DMS153 treated with DMSO at 0.1 percent for 48 hours (cell line): ENCODE results near the gene RSBN1L.
"Not testable (repeated sequence)": the region's sequence is repeated elsewhere in the genome, so short reads cannot be mapped to it uniquely, and the experiment has no call there.

Source experiments
- DNase-seq: peaks from one replicate; lab custom pipeline; 2025; ENCODE audit not compliant: unreplicated experiment; lab: John Stamatoyannopoulos, UW

The RSBN1L gene

DNA sequence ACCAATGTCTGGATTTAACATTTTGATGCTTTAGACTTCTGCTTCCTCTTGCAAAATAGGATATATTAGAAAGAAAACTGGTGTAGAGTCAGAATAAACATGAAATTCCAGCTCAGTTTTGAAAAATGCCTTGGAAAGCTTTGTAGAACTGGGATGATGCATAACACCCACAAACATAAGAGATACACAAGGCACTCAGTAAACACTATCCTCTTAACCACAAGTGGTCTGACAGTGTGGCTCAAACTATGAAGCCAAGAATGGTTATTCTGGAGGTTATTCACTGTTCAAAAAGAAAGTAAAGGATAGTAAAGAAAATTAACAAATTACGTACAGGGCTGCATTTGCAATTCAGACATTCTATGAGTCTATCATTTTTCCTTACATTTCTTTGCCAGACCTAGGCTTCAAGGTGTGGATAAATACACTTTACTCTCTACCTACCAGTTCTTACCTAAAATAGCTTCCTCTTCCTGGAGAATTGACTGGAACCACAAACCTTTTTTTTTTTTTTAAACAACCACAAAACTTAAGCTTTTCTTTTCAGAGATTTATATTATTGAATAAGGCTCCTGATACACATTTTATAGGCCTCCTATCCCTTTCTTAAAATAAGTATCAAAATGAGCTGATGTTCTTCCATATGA, 9.0 kb upstream of the RSBN1L start:
- DNase-seq: no peak

DNA sequence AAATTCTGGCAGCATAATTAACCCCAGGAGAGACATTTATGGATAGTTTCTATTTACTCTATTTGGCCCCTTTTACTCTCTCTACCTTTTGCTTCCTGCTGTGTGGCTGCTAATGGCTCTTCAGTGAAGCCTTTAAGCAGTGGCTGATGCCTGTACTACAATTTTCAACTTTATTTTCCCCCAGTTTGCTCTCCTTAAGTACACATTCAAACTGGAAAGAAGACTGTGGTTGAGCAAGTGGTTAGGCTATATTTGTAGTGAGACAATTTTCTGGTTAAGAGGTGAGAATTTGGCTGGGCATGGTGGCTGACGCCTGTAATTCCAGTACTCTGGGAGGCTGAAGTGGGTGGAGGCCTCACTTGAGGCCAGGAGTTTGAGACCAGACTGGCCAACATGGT, 8.5 kb upstream of the RSBN1L start:
- DNase-seq: no peak

DNA sequence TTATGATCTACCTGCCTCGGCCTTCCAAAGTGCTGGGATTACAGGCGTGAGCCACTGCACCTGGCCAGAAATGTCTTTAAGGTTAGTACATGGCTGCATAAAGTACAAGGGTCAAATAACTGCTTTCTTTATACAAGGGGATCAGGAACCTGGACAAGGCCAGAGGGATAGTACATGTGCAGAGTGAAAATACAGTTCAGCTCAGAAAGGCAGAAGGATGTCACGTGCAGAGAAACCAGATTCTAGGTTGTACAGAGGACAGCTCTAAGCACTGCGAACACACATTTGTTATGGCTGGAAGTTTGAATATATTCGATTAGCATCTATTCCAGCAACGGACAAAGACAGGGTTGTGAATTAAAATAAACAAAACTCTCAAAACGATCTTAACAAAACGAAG, 6.0 kb upstream of the RSBN1L start:
- DNase-seq: no peak

DNA sequence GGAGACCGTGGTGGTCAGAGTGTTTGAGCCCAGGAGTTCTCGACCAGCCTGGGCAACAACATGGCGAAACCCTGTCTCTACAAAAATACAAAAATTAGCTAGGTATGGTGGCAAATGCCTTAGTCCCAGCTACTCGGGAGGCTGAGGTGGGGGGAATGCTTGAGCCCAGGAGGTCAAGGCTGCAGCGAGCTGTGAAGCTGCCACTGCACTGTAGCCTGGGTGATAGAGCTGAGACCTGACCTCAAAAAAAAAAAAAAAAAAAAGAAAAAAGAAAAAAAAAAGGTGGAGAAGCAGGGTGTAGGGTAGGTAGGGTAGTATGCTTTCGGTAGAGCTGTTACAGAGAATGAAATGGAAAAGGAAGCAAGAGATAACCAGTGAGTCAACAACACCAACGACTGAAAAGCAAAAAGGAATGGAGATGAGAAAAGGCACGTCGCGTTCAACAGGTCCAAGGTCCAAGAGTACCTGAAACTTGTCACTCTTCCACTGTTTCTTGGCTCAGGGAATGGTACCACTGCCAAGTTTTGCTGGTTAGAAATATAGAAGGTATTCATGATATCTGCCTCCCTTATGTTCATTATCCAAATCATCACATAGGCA, 4.3 kb upstream of the RSBN1L start:
- DNase-seq: no peak

DNA sequence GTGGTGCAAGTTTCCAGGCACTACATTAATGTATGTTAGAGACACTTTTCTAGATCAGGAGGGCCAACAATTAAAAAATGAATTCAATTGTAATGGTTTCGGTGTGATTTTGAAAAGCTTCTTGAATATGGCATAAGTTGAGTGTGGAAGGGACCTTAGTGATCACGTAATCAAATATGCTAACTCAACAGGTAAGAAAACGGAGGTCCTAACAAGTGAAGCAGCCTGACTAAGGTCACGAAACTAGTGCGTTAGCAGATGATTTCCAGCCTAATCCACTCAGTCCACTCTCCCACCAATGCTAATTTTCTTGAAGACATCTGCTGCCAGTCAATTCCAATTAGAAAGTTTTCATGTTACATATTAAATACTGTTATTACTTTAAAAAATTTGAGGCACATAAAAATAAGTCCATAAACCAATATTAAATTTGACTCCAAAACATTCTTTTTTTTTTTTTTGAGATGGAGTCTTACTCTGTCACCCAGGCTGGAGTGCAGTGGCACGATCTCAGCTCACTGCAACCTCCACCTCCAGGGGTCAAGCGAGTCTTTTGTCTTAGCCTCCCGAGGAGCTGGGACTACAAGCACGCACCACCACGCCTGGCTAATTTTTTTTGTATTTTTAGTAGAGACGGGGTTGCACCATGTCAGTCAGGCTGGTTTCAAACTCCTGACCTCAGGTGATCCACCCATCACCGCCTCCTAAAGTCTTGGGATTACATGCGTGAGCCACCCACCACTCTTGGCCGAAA, 2.3 kb upstream of the RSBN1L start:
- DNase-seq: no peak

DNA sequence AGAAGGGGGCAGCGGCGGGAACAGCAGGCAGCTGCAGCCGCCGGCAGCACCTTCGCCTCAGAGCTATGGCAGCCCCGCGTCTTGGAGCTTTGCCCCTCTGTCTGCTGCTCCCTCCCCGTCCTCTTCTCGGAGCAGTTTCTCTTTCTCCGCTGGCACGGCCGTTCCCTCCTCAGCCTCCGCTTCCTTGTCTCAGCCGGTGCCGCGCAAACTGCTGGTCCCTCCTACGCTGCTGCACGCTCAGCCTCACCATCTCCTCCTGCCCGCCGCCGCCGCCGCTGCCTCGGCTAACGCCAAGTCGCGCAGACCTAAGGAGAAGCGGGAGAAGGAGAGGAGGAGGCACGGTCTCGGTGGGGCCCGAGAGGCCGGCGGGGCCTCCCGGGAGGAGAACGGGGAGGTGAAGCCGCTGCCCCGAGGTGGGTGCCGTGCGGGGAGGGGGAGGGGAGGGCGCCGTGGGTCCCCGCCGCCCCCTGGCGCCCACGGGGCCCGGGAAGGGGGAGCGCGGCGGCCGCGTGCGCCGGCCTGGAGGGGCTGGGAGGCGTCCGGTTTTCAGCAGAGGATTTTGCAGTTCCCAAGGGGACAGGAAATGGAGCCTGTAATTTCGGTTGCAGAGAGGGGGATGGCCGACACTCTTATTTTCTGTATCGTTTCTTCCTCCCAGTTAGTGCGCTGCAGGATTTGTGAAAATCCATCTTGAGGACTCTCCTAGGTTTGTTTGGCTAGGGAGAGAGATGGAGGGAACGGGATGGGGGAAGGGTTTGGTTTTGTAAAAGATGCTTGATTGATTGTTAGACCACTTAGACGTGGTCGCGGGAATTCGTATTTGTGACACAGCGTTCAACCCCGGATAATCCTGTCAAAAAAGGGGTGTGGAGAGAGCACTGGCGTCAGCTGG, 630 bp downstream of the RSBN1L start:
- DNase-seq: peak; percentile 60

DNA sequence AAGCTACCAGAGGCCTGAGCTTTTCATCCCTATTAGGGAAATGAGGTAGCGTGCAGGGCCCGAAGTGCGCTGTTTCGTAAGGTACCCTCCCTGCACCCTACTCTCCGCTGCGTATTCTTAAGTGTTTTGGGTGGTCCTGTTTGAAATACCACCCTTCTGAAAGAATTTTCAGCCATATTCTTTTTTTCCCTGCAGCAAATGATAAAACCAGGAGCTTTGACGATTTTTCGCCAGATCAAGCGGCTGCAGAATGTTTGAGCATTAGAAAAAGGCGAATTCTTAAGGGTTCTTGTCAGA, 1.2 kb downstream of the RSBN1L start:
- no peak for DNase-seq

DNA sequence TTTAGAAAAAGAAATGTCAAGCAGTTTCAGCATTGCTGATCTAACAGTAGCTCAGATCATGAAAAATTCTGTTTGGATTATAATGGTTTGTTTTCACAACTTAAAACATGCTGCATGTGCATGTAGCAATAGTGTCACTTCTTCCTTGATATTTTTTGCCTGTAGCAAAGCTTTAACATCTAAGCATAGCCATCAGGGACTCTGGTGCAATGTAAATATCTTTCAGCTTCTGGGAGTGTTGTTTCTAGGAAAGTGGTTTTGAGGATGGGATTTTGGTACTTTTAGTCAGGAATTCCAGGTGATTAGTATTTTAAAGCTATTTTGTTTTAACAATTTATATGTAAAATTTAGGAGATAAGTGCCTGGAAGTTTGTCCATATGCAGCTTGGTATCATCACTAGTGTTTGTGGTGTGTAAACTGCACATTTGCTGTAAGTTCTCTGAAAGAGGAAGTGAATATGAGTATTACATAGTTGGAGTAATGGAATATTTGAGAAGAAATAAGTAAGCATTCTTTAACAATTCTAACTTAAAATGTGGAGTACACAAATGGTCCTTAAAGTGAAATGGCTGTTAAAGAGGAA, 1.9 kb downstream of the RSBN1L start:
- no peak for DNase-seq

DNA sequence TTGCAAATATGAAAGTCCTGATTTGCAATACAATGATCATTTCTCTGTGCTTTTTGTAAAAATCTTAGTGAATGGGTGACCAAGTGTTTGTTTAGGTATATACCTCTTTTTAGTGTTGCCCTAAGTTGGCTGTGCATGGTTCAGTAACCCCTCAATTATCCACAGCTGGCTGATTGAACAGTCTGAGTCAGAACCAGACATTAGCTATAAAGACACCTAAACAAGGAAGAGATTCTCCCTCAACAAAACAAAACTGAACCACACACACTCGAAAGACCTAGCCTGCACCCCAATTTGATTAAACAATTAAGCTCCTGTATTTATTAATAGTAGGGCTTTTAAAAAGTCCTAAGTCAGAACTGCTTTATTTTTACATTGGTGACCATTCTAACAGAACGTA, 2.8 kb downstream of the RSBN1L start:
- no peak for DNase-seq

DNA sequence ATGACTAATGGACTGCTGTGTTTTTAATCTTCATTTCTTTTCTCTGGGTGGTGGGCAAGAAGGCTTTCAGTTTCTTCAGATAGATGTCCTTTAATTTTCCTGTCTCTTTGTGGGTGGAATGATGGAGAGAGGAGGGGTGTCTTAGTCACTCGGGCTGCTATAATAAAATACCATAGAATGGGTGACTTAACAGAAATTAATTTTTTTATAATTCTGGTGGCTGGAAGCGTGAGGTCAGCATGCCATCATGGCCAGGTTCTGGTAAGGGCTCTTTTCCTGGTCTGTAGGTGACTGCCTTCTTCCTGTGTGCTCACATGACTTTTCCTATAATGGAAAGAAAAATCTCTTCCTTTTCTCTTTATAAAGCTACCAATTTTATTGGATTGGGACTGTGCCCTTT, 6.3 kb downstream of the RSBN1L start:
- DNase-seq: no peak

DNA sequence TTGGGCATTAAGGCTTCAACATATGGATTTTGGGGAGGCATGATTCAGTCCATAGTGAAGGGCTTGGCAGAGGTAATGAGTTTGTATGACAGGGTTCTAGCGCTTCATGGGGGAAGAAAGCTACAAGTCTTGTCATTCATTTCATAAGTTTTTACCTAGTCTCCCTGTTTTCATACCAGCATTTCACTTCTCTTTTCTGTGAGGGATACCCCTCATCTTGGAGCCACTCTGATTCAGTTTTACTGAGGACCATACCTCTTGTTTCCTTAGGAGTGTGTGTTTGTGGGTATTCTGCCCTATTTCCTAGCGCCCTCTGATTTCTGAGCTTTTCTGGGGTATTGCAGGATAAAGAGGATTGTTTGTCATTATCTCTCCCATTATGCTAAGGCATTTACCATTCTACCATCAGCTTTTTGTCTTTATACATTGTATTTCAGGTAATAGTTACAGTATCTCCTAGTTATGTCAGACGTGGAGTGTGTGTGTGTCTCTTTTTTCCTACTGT, 6.8 kb downstream of the RSBN1L start:
- DNase-seq: no peak

DNA sequence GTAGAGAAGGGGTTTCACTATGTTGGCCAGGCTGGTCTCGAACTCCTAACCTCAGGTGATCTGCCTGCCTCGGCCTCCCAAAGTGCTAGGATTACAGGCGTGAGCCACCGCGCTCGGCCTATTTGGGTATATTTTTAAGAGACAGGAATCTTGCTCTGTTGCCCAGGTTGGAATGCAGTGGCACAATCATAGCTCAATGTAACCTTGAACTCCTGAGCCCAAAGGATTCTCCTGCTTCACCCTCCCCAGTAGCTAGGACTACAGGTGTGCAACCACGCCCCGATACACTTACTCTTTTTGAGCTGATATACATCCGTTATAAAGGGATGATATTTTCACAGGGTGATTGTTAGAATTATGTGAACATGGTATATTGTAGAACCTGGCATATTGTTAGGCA, 7.4 kb downstream of the RSBN1L start:
- DNase-seq: not testable (repeated sequence)

DNA sequence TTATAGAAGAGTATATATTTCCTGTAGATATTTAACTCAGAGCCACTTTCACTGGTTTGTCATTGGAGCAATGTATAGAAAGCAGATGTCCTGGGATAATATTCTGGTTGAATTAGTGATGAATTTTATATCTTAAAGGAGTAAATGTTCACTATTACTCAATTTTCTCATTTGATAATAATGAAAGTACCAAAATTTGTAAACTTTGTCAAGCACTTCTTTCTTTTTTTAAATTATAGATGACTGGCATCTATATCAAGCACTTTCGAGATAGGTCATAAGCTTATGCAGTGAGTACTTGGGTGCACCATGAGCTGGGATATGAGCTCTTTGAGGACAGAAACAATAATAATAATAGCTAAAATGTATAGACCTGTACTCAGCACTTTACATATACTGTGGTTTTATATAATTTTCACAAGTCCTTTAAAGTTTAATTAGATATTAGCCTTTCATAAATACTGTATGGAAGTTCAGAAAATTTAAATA, 11.3 kb downstream of the RSBN1L start:
- no peak for DNase-seq

DNA sequence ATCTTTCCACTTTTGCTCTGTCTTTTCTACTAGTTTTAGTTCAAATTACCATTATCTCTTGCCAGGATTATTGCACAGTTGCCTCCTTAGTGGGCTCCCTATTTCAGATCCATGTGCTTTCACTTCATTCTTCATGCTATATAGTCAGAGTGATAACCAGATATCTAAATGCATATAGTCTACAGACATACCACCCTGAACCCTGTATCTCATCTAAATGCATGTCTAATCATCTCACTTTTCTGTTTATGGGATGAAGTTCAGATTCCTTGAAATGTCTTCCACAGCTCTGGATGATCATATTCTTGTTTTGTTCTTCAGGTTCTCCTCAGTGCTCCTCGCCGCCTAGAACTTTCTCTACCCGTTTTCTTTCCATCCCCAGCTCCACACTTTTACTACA, 13.8 kb downstream of the RSBN1L start:
- no peak for DNase-seq

DNA sequence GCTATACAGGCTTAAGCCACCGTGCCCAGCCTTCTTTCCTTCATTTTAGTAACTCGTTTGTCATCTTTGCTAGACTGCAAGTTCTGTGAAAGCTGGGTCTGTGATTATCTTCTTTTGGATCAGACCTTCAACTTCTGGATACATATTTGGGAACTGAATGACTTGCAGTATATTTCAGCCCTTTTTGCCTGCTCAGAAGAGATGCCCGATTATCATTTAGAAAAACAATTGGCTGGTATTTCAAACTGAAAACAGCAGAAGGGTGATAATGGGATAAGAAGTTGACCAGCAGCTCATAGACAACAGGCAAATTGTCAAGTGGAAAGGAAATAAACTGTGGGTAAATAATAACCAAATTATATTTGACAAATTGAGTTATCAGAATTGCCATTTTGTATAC, 14.6 kb downstream of the RSBN1L start:
- no peak for DNase-seq

DNA sequence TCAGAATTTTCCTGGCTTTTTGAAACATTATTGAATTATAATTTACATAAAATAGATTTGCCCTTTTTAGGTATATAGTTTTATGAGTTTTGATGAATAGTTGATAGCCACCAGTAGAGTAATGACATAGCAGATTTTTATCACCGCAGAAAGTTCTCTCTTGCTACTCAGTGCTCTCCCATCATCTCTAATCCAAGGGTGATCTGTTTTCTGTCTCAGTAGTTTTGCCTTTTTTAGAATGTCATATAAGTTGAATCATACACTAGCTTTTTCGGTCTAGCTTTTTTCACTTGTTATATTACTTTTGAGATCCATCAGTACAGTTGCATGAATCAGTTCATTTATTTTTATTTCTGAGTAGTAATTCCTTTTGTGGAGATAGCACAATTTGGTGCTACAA, 17.9 kb downstream of the RSBN1L start:
- DNase-seq: no peak

DNA sequence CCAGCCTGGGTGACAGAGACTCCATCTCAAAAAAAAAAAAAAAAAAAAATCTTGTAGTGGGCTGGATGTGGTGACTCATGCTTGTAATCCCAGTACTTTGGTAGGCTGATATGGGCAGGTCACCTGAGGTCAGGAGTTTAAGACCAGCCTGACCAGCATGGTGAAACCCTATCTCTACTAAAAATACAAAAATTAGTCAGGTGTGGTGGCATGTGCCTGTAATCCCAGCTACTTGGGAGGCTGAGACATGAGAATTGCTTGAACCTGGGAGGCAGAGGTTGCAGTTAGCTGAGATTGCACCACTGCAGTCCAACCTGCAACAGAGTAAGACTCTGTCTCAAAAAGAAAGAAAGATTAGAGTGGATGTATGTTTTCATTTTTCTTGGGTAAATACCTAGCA, 18.7 kb downstream of the RSBN1L start:
- DNase-seq: not testable (repeated sequence)

DNA sequence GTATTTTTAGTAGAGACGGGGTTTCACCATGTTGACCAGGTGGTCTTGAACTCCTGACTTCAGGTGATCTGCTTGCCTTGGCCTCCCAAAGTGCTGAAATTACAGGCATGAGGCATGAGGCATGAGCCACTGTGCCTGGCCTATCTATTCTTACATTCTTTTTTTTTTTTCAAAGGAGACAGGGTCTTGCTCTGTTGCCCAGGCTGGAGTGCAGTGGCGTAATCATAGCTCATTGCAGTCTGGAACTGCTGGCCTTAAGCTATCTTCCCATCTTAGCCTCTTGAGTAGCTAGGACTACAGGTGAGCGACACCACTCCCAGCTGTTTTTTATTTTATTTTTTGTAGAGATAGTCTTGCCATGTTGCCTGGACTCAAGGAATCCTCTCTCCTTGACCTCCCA, 20.5 kb downstream of the RSBN1L start:
- no peak for DNase-seq

DNA sequence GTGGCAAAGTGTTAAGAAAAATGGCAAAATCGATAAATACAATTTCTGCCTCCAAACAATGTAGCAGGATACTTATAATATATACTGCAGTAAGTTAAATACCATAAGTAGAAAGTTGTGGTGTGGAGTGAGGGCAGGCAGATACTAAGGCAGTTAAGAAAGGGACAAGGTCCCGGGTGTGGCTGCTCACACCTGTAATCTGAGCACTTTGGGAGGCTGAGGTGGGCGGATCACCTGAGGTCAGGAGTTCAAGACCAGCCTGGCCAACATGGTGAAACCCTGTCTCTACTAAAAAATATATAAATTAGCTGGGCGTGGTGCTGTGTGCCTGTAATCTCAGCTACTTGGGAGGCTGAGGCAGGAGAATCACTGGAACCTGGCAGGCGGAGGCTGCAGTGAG, 21.3 kb downstream of the RSBN1L start:
- not testable (repeated sequence) for DNase-seq

DNA sequence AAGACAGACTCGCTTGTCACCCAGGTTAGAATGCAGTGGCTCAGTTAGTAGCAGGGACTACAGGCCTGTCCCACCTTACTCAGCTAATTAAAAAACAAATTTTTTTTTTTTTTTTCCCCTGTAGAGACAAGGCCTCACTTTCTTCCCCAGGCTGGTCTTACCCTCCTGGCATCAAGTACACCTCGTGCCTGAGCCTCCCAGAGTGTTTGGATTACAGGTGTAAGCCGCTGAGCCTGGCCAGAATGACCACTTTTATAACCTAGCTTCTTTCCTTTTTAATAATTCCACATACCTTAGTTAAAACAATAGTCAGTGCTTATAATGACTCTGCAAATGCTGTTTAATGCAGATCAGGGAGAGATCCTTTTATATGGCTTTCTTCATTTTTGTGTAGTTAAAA, 31.3 kb downstream of the RSBN1L start:
- DNase-seq: no peak
